ENCODE results near the gene IL10.
"Not testable (repeated sequence)": the region's sequence is repeated elsewhere in the genome, so short reads cannot be mapped to it uniquely, and the experiment has no call there.

Gene IL10

GRCh38 chr1:206793620-206794019 is 21.3 kb upstream of the IL10 start:
- DNase-seq (ENCODE audit: low spot score), result no peak

- DNase-seq (ENCODE audit: low spot score), result no peak
Measured at GRCh38 chr1:206792939-206793607, 20.8 kb upstream of the IL10 start.

- DNase-seq (ENCODE audit: low spot score), result no peak
Measured at GRCh38 chr1:206790502-206791250, 18.4 kb upstream of the IL10 start.

DNA sequence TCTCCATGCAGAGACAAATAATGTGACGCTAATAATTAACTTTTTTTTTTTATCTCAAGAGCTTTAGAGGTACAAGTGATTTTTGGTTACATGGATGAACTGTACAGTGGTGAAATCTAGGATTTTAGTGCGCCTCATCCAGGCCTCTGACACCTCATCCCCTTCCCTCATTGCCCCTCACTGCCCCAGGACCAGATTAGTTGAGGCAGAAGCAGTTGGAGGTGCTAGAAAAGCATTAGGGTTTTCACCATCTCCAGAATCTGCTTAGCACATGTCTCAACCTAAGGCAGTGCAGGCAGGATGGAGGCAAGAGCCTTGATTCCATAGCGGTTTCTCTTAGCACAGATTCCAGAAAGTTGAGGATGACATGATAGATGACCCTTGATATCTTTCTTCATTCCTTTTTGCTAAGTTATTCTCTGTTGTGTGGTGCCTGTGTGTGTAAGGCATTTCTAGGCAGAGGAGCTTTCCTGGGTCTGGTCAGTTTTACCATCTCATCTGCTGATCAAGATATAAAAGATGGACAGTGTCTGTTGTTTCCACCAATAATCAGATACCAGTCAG is 16.3 kb upstream of the IL10 start:
- no peak for DNase-seq (ENCODE audit: low spot score)

GRCh38 chr1:206787891-206788290 is 15.6 kb upstream of the IL10 start:
- no peak for DNase-seq (ENCODE audit: low spot score)

DNA sequence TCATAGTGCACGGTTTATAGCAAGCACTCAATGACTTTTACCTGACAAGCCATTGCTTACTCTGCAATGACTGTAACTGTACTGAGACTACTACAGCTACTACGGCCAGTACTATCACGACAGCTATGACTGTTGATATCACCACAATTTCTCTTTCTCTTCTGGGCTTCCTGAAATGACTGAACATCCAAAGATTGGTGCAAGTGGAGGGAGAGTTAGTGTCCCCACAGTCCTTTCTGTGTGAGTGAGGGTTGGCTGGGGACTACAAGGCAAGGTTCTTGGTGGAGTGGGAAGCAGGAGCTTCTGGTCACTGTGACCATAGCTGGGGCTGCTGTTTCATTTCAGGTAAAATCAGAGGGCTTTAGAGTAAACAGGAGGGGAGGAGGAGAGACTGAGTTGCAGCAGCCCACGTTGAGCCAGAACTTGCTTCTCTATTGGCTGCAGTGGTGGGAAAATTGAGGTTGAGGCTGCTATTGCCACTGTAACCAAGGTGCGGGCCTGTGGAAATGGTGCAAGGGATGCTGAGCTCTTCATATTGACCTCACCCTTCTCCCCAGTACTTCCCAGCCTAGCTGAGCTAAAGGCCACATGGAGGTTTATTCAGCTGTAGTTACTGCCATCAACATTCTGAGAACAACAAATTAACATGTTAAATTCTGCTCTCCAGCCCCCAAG is 14.1 kb upstream of the IL10 start:
- DNase-seq (ENCODE audit: low spot score), result no peak

DNA sequence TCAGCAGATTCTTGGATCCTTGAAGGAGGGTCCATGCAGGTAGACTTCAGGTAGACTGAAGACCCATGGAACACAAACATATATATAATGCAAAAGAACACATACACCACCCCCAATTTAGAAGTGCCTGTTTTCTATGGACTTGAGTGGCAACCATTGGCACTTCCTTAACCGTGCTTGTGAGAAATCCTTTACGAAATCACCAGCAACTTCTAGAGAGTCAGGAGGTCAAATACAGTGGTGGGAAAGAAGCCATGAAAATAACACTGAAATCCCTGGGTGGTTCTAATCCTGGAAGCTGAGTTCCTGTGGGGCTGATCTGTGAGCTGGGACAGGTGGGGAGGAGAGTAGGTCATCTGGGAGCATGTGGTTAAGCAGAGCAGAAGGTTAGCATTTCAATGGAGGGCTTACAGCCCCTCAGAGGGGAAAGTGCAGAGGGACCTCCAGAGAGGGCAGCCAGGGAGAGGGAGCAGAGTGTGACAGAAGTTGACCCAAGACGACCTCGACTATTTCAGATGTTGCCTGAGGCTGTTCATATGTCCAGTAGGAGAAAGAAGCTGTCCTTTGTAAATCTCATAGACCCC is 13.0 kb upstream of the IL10 start:
- DNase-seq (ENCODE audit: low spot score), result no peak

- no peak for DNase-seq (ENCODE audit: low spot score)
Measured at GRCh38 chr1:206784471-206784903, 12.2 kb upstream of the IL10 start.

- DNase-seq (ENCODE audit: low spot score), result no peak
Measured at GRCh38 chr1:206783506-206783905, 11.2 kb upstream of the IL10 start.

- DNase-seq (ENCODE audit: low spot score), result no peak
Measured at GRCh38 chr1:206782448-206782847, 10.2 kb upstream of the IL10 start.

DNA sequence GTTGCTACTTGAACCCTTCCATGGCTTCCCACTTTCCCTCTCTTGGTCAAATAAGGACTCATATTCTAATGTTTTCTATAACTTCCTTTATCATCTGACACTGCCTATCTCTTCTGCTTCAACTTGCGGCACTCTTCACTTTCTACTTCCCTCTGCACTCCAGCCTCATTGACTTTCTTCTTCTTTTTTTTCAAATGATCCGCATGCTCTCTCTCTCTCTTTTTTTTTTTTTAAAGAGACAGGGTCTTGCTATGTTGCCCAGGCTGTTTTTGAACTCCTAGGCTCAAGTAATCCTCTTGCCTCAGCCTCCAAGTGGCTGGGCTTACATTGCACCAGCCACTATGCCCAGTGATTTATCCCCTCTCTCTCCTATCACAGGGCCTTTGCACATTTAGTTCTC is 7.3 kb upstream of the IL10 start:
- DNase-seq (ENCODE audit: low spot score), result no peak

DNA sequence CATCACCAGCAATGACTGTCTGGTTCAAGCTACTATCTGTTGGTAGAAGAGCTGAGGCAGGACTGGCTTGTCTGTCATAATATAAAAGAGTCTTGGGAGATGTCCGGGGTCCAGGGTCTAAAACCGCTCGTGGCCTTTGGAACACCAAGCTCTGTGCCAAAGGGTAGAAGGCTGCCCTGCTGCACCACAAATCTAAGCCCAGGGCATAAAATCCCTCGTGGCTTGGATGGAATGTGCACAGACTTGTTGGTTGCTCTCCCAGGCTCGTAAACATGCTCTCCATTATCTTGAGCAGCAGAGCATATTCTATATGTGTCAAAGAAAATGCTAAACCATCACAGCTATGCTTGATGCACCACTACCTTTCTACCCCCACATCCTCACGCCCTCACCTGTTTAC is 6.6 kb upstream of the IL10 start:
- not testable (repeated sequence) for DNase-seq (ENCODE audit: low spot score)

- no peak for DNase-seq (ENCODE audit: low spot score)
Measured at GRCh38 chr1:206778031-206778430, 5.7 kb upstream of the IL10 start.

DNA sequence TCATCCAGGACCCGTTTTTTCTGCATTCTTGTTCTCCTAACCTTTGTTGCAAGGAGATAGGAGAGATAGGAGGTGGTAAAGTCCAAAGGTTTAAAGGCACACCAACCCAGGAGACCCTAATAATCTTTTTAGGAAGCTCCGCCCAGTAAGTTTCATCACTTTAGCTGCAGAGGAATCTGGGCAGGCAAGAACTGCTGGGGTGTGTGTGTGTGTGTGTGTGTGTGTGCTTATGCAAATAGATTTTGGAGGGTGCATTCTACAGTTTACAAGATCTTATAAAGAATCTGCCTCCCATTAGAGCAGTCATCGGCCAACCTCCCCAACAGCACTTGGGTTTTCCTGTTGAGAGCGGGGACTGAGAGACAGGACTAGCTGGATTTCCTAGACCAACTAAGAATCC is 3.9 kb upstream of the IL10 start:
- DNase-seq (ENCODE audit: low spot score), result no peak

DNA sequence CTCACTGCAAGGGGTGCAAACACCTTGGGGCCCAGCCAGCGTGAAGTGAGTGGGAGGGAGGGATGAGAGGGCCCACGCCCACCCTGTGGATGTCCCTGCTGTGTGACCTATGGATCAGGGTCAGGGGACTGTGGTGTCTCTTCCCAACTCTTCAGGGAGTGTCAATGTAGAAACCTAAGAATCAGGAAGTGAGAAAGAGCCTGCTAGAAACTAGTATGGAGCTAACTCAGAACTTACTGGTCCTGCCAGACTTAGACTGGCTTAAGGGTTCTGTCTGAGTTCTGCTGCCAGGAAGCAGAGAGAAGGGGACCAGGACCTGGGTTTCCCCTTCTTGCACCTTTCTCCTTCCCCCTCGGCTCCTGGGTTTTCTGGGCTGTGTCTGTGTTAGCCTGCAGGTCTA is 1.8 kb upstream of the IL10 start:
- no peak for DNase-seq (ENCODE audit: low spot score)

GRCh38 chr1:206771338-206771692 is 979 bp downstream of the IL10 start:
- no peak for DNase-seq (ENCODE audit: low spot score)

GRCh38 chr1:206770531-206771337 is 1.6 kb downstream of the IL10 start, which contains the start of gene IL19:
Gene IL19 (plus strand): TSS chr1:206770773. CDS start chr1:206836663, 65,890 bp downstream.
- no peak for DNase-seq (ENCODE audit: low spot score)

GRCh38 chr1:206769304-206769731 is 3.0 kb downstream of the IL10 start:
- no peak for DNase-seq (ENCODE audit: low spot score)

DNA sequence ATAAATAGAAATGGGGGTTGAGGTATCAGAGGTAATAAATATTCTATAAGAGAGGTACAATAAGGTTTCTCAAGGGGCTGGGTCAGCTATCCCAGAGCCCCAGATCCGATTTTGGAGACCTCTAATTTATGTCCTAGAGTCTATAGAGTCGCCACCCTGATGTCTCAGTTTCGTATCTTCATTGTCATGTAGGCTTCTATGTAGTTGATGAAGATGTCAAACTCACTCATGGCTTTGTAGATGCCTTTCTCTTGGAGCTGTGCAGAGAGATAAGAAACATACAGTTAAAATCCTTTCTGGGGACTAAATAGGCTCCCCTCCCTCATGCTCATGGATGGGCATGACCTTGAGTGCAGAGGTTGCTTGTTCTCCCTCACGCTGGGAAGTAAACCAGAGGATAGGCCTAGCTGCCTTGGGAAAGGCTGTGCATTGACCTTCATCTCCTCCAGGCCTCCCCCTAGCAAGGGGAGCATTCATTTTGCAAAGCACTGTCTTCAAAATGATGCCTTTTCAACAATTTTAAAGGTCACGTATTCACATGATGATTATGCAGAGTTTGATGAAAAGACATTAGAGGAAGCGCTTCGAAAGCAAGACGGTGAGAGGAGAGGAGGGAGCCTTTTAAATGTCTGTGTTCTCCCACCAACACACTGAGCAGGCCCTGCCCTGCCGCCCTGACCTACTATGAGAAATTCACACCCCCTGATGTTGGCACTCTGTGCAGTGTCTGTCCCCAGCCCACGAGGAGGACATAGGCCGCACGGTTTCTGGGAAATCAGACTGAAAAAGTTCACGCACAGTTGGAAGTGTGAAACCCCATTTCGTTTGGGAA is 3.6 kb downstream of the IL10 start:
- no peak for DNase-seq (ENCODE audit: low spot score)

GRCh38 chr1:206766251-206766856 is 5.9 kb downstream of the IL10 start:
- DNase-seq (ENCODE audit: low spot score), result no peak

All from HuH-7 (cell line).